ENCODE data around the gene SLC26A9.

Gene SLC26A9

DNA sequence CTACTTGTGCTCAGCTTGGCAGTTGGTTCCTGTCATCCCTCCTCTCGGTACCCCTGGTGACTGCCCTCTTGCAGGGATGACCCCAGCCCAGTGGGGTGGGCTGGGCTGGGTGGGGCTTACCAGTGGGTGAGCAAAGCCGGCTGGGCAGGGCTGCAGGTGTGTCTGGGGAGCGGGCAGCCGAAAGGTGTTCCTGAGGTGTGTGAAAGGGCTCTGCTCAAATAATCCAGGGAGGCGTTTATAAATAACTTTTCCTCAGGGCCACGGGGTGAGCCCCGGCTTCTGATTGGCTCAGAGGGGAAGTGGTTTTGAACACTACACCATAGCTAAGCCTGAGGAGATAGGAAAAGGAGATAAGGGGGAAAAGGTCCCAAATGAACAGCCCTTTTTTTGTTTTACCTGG lies at the start of gene SLC26A9:
TSS of gene SLC26A9 (minus strand) at position 212 of the 400 bp plus-strand sequence. CDS start 7,636 bp downstream, outside the sequence.
- DNase-seq (ENCODE audit: low spot score) (no peak), FAIRE-seq (no peak)

GRCh38 chr1:205992218-205992882 lies 49.1 kb upstream of the SLC26A9 start:
- DNase-seq (ENCODE audit: low spot score) (no peak), FAIRE-seq (no peak)

DNA sequence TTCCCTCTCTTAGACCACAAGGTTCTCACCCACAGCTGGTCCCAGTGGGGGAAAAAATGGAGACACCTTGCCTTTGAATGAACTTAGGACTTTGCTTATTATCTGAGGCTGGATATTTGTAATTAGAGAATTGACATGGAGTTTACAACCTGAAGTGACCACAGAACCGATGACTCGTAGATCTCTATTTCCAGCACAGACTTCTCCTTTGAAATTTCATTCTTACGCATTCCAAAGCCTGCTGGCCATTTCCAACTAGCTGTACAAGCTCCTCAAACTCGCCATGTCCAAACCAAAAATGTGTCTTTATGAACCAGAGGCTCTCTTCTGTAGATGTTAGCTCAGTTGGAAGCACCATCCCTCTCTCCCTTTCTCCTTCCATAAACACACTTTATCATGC lies 48.0 kb upstream of the SLC26A9 start:
- no peak for FAIRE-seq
- DNase-seq (ENCODE audit: low spot score): peak; percentile 21

DNA sequence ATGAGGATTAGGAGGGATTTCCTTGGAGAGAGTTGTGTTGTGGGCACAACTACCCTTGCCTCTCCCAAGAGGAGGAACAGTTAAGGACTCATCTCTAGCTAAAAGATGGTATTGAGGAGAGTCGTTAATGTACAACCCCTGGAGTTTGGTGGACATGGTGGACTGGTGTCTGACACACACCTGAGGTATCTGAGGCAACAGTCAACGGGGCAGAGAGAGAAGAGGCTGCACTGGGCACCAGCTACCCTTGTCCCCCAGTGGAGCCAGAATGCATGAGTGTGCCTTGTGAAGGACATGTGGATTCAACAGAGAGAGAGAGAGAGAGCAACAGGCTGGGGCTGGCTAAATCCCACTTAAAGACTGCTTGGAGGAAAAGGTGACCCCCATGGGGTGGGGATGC lies 47.0 kb upstream of the SLC26A9 start:
- FAIRE-seq (no peak), DNase-seq (ENCODE audit: low spot score) (no peak)

- no peak for FAIRE-seq
Observed at GRCh38 chr1:205989786-205990185, 46.5 kb upstream of the SLC26A9 start.

DNA sequence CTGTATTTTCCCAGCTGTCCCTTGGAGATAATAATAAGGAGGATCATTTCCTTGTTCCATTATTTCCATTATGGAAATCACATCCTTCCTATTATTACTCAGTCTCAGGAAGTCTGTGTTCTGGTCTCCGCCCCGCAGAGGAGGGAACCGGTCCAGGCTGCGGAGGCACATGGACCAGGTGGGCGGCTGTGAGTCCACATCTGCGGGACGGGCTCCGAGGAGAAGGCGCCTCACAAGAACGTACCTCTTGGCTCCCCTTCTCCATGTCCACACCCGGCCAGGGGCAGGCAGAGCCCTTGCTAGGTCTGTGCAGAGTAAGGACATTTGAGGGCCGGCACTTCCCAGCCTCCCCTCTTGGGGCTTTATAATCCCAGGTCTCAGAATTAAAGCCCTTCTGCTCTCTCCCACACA lies 45.3 kb upstream of the SLC26A9 start:
- FAIRE-seq: no peak
- no peak for DNase-seq (ENCODE audit: low spot score)

More at GRCh38 chr1:205989786-205990185, 46.5 kb upstream of the SLC26A9 start:
- no peak for DNase-seq (ENCODE audit: low spot score)

DNA sequence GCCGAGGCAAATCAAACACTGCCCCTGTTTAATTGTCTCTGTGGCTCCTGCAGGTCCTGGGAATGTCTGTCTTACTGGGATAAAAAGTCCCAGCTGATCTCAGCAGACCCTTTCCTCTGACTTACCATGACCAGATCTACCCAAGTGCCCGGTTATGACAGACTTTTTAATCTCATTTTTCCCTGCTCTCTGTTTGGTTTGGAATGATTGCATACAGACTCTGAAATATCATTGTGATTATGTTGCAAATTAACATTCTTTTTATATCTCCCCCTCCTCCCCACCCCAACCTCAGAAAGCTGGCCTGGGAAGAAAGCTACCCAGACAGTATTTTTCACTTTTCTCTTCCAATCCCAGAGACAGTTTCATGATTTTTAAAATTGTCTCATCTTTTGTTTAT lies 43.6 kb upstream of the SLC26A9 start:
- FAIRE-seq: no peak
- no peak for DNase-seq (ENCODE audit: low spot score)

GRCh38 chr1:205986292-205986691 lies 43.0 kb upstream of the SLC26A9 start:
- no peak for FAIRE-seq
- DNase-seq (ENCODE audit: low spot score): no peak

DNA sequence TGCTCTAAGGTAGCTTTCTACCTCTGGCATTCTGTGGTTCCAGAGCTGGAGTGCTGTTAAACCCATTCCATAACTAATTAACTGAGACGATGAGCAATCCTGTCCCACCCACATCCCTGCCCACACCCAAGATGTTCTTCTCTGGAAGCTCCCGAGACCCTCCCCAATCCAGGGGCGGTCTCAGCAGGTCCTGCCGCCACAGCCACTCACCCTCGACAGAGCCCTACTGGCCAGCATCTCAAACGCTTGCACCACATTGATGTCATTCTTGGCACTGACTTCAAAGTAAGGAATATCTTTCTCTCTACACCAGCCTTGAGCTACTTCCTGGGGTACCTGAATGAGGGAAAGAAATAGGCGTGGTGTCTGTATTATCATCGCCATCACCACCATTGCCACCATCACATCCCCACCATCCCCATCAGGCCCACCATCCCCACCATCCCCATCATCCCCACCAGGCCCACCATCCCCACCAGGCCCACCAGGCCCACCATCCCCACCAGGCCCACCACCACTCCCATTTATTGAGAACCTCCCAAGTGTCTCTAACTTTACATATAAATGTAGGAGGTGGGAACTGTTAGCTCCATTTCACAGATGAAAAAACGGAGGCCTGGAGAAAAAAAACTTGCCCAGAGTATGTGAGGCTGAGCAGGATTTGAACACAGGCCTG lies 42.2 kb upstream of the SLC26A9 start:
- no peak for FAIRE-seq
- peak; percentile 71 for DNase-seq (ENCODE audit: low spot score)

GRCh38 chr1:205983925-205984725 lies 40.9 kb upstream of the SLC26A9 start:
- no peak for FAIRE-seq
- peak; percentile 41 for DNase-seq (ENCODE audit: low spot score)

GRCh38 chr1:205981257-205981656 lies 38.0 kb upstream of the SLC26A9 start:
- no peak for FAIRE-seq
- no peak for DNase-seq (ENCODE audit: low spot score)

DNA sequence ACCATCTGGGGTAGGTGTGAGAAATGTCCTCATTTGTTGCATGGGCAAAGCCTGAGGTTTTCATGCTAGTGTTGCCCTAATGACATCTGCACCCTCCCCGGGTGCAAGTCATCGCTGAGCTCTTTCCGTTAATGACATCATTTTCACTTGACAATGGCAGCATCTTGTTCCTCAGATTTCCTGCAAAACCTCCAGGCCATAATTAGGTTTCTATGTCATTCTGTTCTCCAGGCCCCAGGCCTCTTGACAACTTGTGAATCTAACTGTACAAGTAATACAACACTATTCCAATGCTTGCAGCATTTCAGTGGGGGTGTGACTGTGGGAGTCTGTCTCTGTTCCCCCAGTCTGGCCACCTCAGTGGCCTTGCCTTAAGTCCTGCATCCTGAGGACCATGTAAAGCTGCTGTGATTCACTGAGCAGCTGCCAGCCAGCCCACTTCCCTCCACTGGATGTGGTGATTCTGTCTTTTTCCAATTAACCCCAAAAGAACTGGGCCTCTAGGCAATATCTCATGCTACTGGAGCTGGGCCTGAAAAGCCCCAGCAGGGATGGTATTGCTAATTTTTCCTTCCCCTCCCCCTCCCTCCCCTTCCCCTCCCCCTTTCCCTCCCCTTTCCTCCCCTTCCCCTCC lies 37.1 kb upstream of the SLC26A9 start:
- DNase-seq (ENCODE audit: low spot score) (peak; percentile 16), FAIRE-seq (no peak)

GRCh38 chr1:205979301-205979700 lies 36.0 kb upstream of the SLC26A9 start:
- FAIRE-seq (no peak), DNase-seq (ENCODE audit: low spot score) (no peak)

- DNase-seq (ENCODE audit: low spot score) (no peak), FAIRE-seq (no peak)
Observed at GRCh38 chr1:205978676-205979075, 35.4 kb upstream of the SLC26A9 start.

- DNase-seq (ENCODE audit: low spot score) (peak; percentile 77), FAIRE-seq (no peak)
Observed at GRCh38 chr1:205977402-205978014, 34.3 kb upstream of the SLC26A9 start.

- peak; percentile 79 for DNase-seq (ENCODE audit: low spot score)
- no peak for FAIRE-seq
Observed at GRCh38 chr1:205976708-205977401, 33.6 kb upstream of the SLC26A9 start.

- FAIRE-seq (no peak), DNase-seq (ENCODE audit: low spot score) (no peak)
Observed at GRCh38 chr1:205976036-205976435, 32.8 kb upstream of the SLC26A9 start.

DNA sequence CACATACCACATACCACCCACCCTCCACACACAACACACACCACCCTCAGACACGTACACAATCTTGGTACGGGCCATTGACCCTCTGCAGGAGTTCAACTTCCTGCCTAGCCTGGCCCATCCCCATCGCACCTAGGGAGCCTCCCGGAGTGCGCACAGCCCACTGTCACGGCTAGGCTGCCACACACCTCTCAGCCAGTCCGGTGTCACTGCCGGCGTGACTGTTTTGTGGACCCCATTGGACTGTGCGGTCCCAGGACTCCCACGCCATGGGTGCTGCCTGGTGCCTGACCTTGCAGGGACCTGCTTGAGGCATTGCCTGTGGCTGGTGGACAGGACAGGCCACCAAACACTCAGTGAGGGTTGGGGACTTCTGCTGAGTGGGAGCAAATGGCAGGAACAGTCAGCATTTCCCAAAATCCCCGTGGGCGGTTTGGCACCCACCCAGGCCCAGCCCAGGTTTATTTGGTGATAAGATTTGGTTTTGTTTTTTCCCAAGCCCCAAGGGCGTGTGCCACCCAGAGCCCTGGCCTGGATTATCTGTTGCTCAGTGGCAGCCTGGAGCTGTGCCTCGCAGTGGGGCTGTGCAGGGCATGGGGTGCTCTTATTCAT lies 32.2 kb upstream of the SLC26A9 start:
- DNase-seq (ENCODE audit: low spot score) (no peak), FAIRE-seq (no peak)

DNA sequence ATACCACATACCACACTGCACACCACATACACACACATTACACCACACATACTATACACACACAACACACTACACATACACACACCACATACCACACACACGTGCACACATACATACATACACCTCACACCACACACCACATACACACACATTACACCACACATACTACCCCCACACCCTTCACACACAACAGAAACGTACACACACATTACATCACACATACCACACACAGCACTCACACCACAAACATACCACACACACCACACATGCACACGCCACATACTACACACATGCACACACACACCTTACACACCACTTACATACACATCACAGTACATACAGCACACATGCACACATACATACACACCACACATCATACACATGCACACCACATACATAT lies 31.5 kb upstream of the SLC26A9 start:
- FAIRE-seq (no peak), DNase-seq (ENCODE audit: low spot score) (no peak)
